HCT116 (cell line): ENCODE results near the gene IRF2BP1. TPM values are rescaled to one million over a fixed set of nuclear protein-coding genes. Genes with fewer than 3 reads are reported as not detected.

Experiments
- ATAC-seq: fragments of 200-7000 bp; cut with Tn5 transposase; 2 replicates; pipeline ENCODE4 v1.9.1; 2020; ENCODE audit warnings: mild to moderate bottlenecking, moderate library complexity
- Bru-seq: library from RNA; stranded (reverse); fragments of 400-500 nt; gene quantifications from one replicate; lab custom pipeline; 2021; lab: Mats Ljungman, UMichigan
- BruChase-seq, 2 experiments: library from RNA; stranded (reverse); fragments of 400-500 nt; gene quantifications; one replicate each; lab custom pipeline; 2021; lab: Mats Ljungman, UMichigan
- BruUV-seq: library from RNA; stranded (reverse); fragments of 400-500 nt; replicated peaks from 2 replicates; lab custom pipeline; 2021; lab: Mats Ljungman, UMichigan
- CTCF ChIA-PET: fragments of 300-600 bp; sonication (Branson Sonifier 250); formaldehyde crosslinking; loops from one replicate; lab custom pipeline; 2021; ENCODE audit warnings: antibody characterized with exemption; lab: Charles Lee
- POLR2A ChIA-PET: fragments of 300-600, 350-600 bp; sonication (Branson Sonifier 250); formaldehyde crosslinking; loops from one replicate; lab custom pipeline; 2021; ENCODE audit warnings: antibody characterized with exemption; lab: Charles Lee
- RAD21 ChIA-PET, 2 experiments: fragments of 300-600 bp; sonication (Branson Sonifier 250); formaldehyde crosslinking; loops; one replicate each; lab custom pipeline; 2023; ENCODE audit warnings: low total read pairs in 2 of 2; ENCODE audit not compliant: uncharacterized antibody in 2 of 2, unreplicated experiment in 2 of 2, low non-redundant PET in 1 of 2; lab: Charles Lee
- DNase-seq: peaks from one replicate; pipeline ENCODE4 v3.0.0-alpha.2; 2010; ENCODE audit warnings: low read depth, low spot score
- H2AFZ ChIP-seq: fragments of 200-600 bp; shearing (Covaris generic), sonication (generic); 2 replicates; pipeline ENCODE4 v1.6.1; 2017; ENCODE audit warnings: low read depth, mixed run types, mixed read lengths, antibody characterized with exemption, low read length; ENCODE audit not compliant: poor library complexity, severe bottlenecking
- H3K27ac ChIP-seq: 2 replicates; pipeline ENCODE4 v1.5.1; 2012; ENCODE audit warnings: low read depth, low read length
- H3K27me3 ChIP-seq: fragments of 200-600 bp; sonication (generic); 2 replicates; pipeline ENCODE4 v1.6.1; 2016; ENCODE audit warnings: mixed run types, low read length, mixed read lengths; ENCODE audit not compliant: insufficient read depth
- H3K36me3 ChIP-seq, 2 experiments: fragments of 200-500 bp in 1 of 2; fragments of 200-600 bp in 1 of 2; sonication (Bioruptor generic) in 1 of 2; sonication (generic) in 1 of 2; 2 replicates each; pipeline versions ENCODE4 v1.5.1 to v1.6.1; 2014 to 2016; ENCODE audit warnings: low read length in 2 of 2, inconsistent platforms in 1 of 2, mixed read lengths in 1 of 2, mixed run types in 1 of 2; ENCODE audit not compliant: insufficient read depth in 2 of 2, control insufficient read depth in 1 of 2
- H3K4me1 ChIP-seq, 2 experiments: fragments of 200-600 bp in 1 of 2; sonication (generic) in 1 of 2; 2 replicates each; pipeline versions ENCODE4 v1.5.1 to v1.6.1; 2012 to 2017; ENCODE audit warnings: low read length in 2 of 2, inconsistent platforms in 1 of 2, mild to moderate bottlenecking in 1 of 2, mixed read lengths in 1 of 2, mixed run types in 1 of 2, moderate library complexity in 1 of 2; ENCODE audit not compliant: insufficient read depth in 2 of 2, control insufficient read depth in 1 of 2
- H3K4me2 ChIP-seq: fragments of 200-600 bp; sonication (generic); 2 replicates; pipeline ENCODE4 v1.6.1; 2017; ENCODE audit warnings: mixed run types, low read length, mixed read lengths
- H3K4me3 ChIP-seq, 2 experiments: fragments of 200-600 bp in 1 of 2; sonication (generic) in 1 of 2; replicated peaks in 1 of 2; 2 replicates each; pipeline ENCODE4 v1.5.1; 2011 to 2016; ENCODE audit warnings: low read length in 2 of 2, control low read depth in 1 of 2, low read depth in 1 of 2, mild to moderate bottlenecking in 1 of 2, mixed read lengths in 1 of 2, mixed run types in 1 of 2
- H3K79me2 ChIP-seq: fragments of 200-600 bp; sonication (generic); 2 replicates; pipeline ENCODE4 v1.6.1; 2017; ENCODE audit warnings: mild to moderate bottlenecking, mixed run types, low read length, moderate library complexity, mixed read lengths; ENCODE audit not compliant: insufficient read depth
- H3K9ac ChIP-seq: fragments of 200-600 bp; sonication (generic); 2 replicates; pipeline ENCODE4 v1.6.1; 2016; ENCODE audit warnings: low read length, mixed read lengths
- H3K9me2 ChIP-seq: fragments of 200-600 bp; sonication (generic), shearing (Covaris generic); 2 replicates; pipeline ENCODE4 v1.6.1; 2017; ENCODE audit warnings: mixed run types, mild to moderate bottlenecking, moderate library complexity; ENCODE audit not compliant: insufficient read depth
- H3K9me3 ChIP-seq, 2 experiments: fragments of 200-500 bp in 1 of 2; fragments of 200-600 bp in 1 of 2; sonication (Bioruptor generic) in 1 of 2; sonication (generic) in 1 of 2; 2 replicates each; pipeline ENCODE4 v1.6.1; 2014 to 2017; ENCODE audit warnings: low read length in 2 of 2, mixed read lengths in 2 of 2, inconsistent platforms in 1 of 2, low read depth in 1 of 2, mild to moderate bottlenecking in 1 of 2, mixed run types in 1 of 2, moderate library complexity in 1 of 2; ENCODE audit not compliant: control insufficient read depth in 1 of 2, insufficient read depth in 1 of 2
- H4K20me1 ChIP-seq: fragments of 200-600 bp; sonication (generic), shearing (Covaris generic); 2 replicates; pipeline ENCODE4 v1.6.1; 2017; ENCODE audit warnings: mixed run types, mild to moderate bottlenecking, moderate library complexity; ENCODE audit not compliant: insufficient read depth
- ATF3 ChIP-seq: IDR thresholded peaks from 2 replicates; pipeline ENCODE4 v1.6.1; 2012
- CBX3 ChIP-seq: IDR thresholded peaks from 2 replicates; pipeline ENCODE4 v1.6.1; 2012; ENCODE audit warnings: low read depth
- CTCF ChIP-seq, 3 experiments: fragments of 200-600 bp in 1 of 3; sonication (generic) in 1 of 3; IDR thresholded peaks in 2 of 3; conservative IDR thresholded peaks in 1 of 3; 2 replicates each; pipeline ENCODE4 v1.5.1; 2012 to 2017; ENCODE audit warnings: low read depth in 2 of 3, low read length in 2 of 3, antibody characterized with exemption in 1 of 3, borderline replicate concordance in 1 of 3, control low read depth in 1 of 3, mild to moderate bottlenecking in 1 of 3, mixed read lengths in 1 of 3, mixed run types in 1 of 3, moderate library complexity in 1 of 3; ENCODE audit not compliant: insufficient read depth in 1 of 3
- EGR1 ChIP-seq: IDR thresholded peaks from 2 replicates; pipeline ENCODE4 v1.6.1; 2012; ENCODE audit warnings: low read depth
- ELF1 ChIP-seq: IDR thresholded peaks from 2 replicates; pipeline ENCODE4 v1.6.1; 2012; ENCODE audit warnings: low read depth, borderline replicate concordance
- EZH2 ChIP-seq: fragments of 200-600 bp; sonication (generic); IDR thresholded peaks from 2 replicates; pipeline ENCODE4 v1.6.1; 2017; ENCODE audit warnings: antibody characterized with exemption, mixed run types
- EZH2phosphoT487 ChIP-seq: fragments of 200-600 bp; IDR thresholded peaks from 2 replicates; pipeline ENCODE4 v1.6.1; 2018; ENCODE audit warnings: antibody characterized with exemption, borderline replicate concordance
- FOSL1 ChIP-seq: IDR thresholded peaks from 2 replicates; pipeline ENCODE4 v1.6.1; 2012; ENCODE audit warnings: low read depth
- JUND ChIP-seq: IDR thresholded peaks from 2 replicates; pipeline ENCODE4 v1.6.1; 2012
- RAD21 ChIP-seq: IDR thresholded peaks from 2 replicates; pipeline ENCODE4 v1.6.1; 2012; ENCODE audit warnings: low read depth, mild to moderate bottlenecking
- REST ChIP-seq: IDR thresholded peaks from 2 replicates; pipeline ENCODE4 v1.6.1; 2012; ENCODE audit warnings: low read depth
- SRF ChIP-seq: IDR thresholded peaks from 2 replicates; pipeline ENCODE4 v1.6.1; 2012; ENCODE audit warnings: low read depth
- ZBTB33 ChIP-seq: IDR thresholded peaks from 2 replicates; pipeline ENCODE4 v1.6.1; 2011; ENCODE audit warnings: mild to moderate bottlenecking, low read length, moderate library complexity; ENCODE audit not compliant: insufficient replicate concordance; ENCODE audit errors: extremely low read depth
- ZFX ChIP-seq: fragments of 450-650 bp; IDR thresholded peaks from 2 replicates; pipeline ENCODE4 v1.6.1; 2017
- ZNF274 ChIP-seq: fragments of 200-500 bp; sonication (Bioruptor generic); IDR thresholded peaks from 2 replicates; pipeline ENCODE4 v1.6.1; 2014; ENCODE audit warnings: mild to moderate bottlenecking, low read depth, low read length, inconsistent platforms
- intact Hi-C: fragments of 100-400 bp; cut with micrococcal nuclease; formaldehyde crosslinking; loops from 2 replicates; pipeline ENCODE4 v1.10.0; 2022
- long read RNA-seq: library from polyadenylated mRNA; unstranded; transcript quantifications from one replicate; pipeline ENCODE4 v2.0.0, GENCODE V29; 2021; ENCODE audit not compliant: unreplicated experiment
- polyA plus RNA-seq: library from polyadenylated mRNA; unstranded; fragments of >200 nt; gene quantifications from 2 replicates; pipeline ENCODE4 v1.2.1, GENCODE V29; 2012; ENCODE audit warnings: missing spikeins
- total RNA-seq: library from RNA; stranded (reverse); gene quantifications from one replicate; pipeline ENCODE4 v1.2.1, GENCODE V29; 2021; ENCODE audit not compliant: unreplicated experiment

Gene IRF2BP1
- 33.9 TPM for total RNA-seq
- polyA plus RNA-seq: 18.9 and 19.0 TPM in 2 replicates
- percentile 55 among the genes with signal in this experiment for Bru-seq, nascent RNA
- BruChase-seq, experiment 1, labeled RNA remaining after a 6-hour chase: percentile 61 among the genes with signal in this experiment
- BruChase-seq, experiment 2, labeled RNA remaining after a 2-hour chase: percentile 85 among the genes with signal in this experiment
- long read RNA-seq, transcript IRF2BP1-201 (1 exons, 2,564 nt): major isoform, 38 of 38 reads
- long read RNA-seq, partial matches to known transcripts: 0 of 38 reads
- long read RNA-seq, other reads (novel, unspliced or antisense): 0 of 38 reads

- Histone ChIP-seq H3K4me1 (peaks cover 21 to 47% of the 10 kb centered on the region in 2 experiments), H3K9ac (peak within 1 kb of the TSS; percentile 82), H3K9me2 (no peaks in the 10 kb centered on the region), H4K20me1 (no peaks in the 10 kb centered on the region), H3K36me3 (no peaks in the 10 kb centered on the region), H3K4me2 (peak within 1 kb of the TSS; percentile 89), H3K9me3 (no peaks in the 10 kb centered on the region), H2AFZ (peak within 1 kb of the TSS; percentile 44), H3K79me2 (peaks cover 15% of the 10 kb centered on the region), H3K27ac (peak within 1 kb of the TSS; percentile 91), H3K4me3 (peak within 1 kb of the TSS; percentile 71 to 75), H3K27me3 (no peaks in the 10 kb centered on the region)
- ATAC-seq (peak; percentile 66), DNase-seq (peak; percentile 84)
- POLR2A ChIA-PET: interaction anchor here (0.7 to 1.2 kb wide), 7 partner anchors 16 to 113 kb away, joined by 3 to 13 read pairs (median 5); partner anchors contain the start of genes CCDC61, FOXA3, MYPOP and SYMPK
- RAD21 ChIA-PET: interaction anchor here in 1 of 2 experiments (1.2 kb wide), 1 partner anchor 22 kb away, joined by 6 read pairs; the partner anchor contains the start of gene FOXA3
- CTCF ChIA-PET: interaction anchor here (0.9 to 2.4 kb wide), 7 partner anchors 15 to 192 kb away, joined by 3 to 28 read pairs (median 5); partner anchors contain the start of genes FOXA3, MYPOP and SYMPK
- BruUV-seq: no TSS peak
- intact Hi-C loops: loop anchor here (1.0 to 2.0 kb wide), 2 partner anchors 17 to 22 kb away; partner anchors contain the start of genes MYPOP and SYMPK
- TF ChIP-seq ATF3 (no peak), EZH2phosphoT487 (no peak), ZFX (peak; percentile 91), CTCF (IDR thresholded peaks at IDR 0.05 in 2 of 3, conservative IDR thresholded peaks at IDR 0.05 in 1 of 3; ENCODE audit: borderline replicate concordance in 1 of 3, insufficient read depth in 1 of 3, low read depth in 2 of 3, low read length in 2 of 3) (no peak), FOSL1 (no peak), ZNF274 (no peak), REST (no peak), CBX3 (no peak), ELF1 (no peak), ZBTB33 (no peak), EGR1 (no peak), EZH2 (no peak), RAD21 (no peak), SRF (no peak), JUND (no peak)
Measured at GRCh38 chr19:45885556-45886426, at the start of gene IRF2BP1. Gene IRF2BP1, minus strand, starts transcription at chr19:45886141. Its CDS starts 367 bp downstream, at chr19:45885774.
